Measurements from ENCODE around the gene SPATA31D4. TPM values are rescaled to one million over a fixed set of nuclear protein-coding genes. Genes with fewer than 3 reads are reported as not detected.
"Not testable (repeated sequence)": the region's sequence is repeated elsewhere in the genome, so short reads cannot be mapped to it uniquely, and the experiment has no call there.

Gene SPATA31D4
- total RNA-seq, 2 experiments from 2014 or later: not detected

- Mint-ChIP-seq H3K9me3 (no peaks in the 10 kb centered on the region), H3K27me3 (no peaks in the 10 kb centered on the region), H3K36me3 (no peaks in the 10 kb centered on the region), H3K4me1 (ENCODE audit: low read depth) (no peaks in the 10 kb centered on the region), H3K27ac (no peak overlapping the region), H3K4me3 (no peak overlapping the region)
- ChIA-PET POLR2A (no interaction called here), CTCF (no interaction called here)
- intact Hi-C loops (cut with micrococcal nuclease): no loop called here
- DNase-seq: no peak
Observed at GRCh38 chr9:81906671-81907070, 21.6 kb upstream of the SPATA31D4 start.

GRCh38 chr9:81912135-81912534 lies 16.1 kb upstream of the SPATA31D4 start:
- H3K36me3 Mint-ChIP-seq: no peaks in the 10 kb centered on the region
- H3K27ac Mint-ChIP-seq: no peak overlapping the region
- ChIA-PET CTCF (no interaction called here), POLR2A (no interaction called here)
- no peak for DNase-seq
- H3K9me3 Mint-ChIP-seq: no peaks in the 10 kb centered on the region
- no peak overlapping the region for H3K4me3 Mint-ChIP-seq
- no peaks in the 10 kb centered on the region for H3K27me3 Mint-ChIP-seq
- H3K4me1 Mint-ChIP-seq (ENCODE audit: low read depth): no peaks in the 10 kb centered on the region
- intact Hi-C loops (cut with micrococcal nuclease): no loop called here

- CTCF ChIA-PET: no interaction called here
- H3K4me1 Mint-ChIP-seq (ENCODE audit: low read depth): no peaks in the 10 kb centered on the region
- no peaks in the 10 kb centered on the region for H3K9me3 Mint-ChIP-seq
- no peak for DNase-seq
- intact Hi-C loops (cut with micrococcal nuclease): no loop called here
- H3K27me3 Mint-ChIP-seq: no peaks in the 10 kb centered on the region
- no peak overlapping the region for H3K4me3 Mint-ChIP-seq
- H3K36me3 Mint-ChIP-seq: no peaks in the 10 kb centered on the region
- no peak overlapping the region for H3K27ac Mint-ChIP-seq
- POLR2A ChIA-PET: no interaction called here
Observed at GRCh38 chr9:81915801-81916505, 12.3 kb upstream of the SPATA31D4 start.

GRCh38 chr9:81918507-81918906 lies 9.7 kb upstream of the SPATA31D4 start:
- DNase-seq; H3K27me3 Mint-ChIP-seq; H3K9me3 Mint-ChIP-seq; H3K36me3 Mint-ChIP-seq; H3K27ac Mint-ChIP-seq; POLR2A ChIA-PET; H3K4me3 Mint-ChIP-seq; H3K4me1 Mint-ChIP-seq (ENCODE audit: low read depth); intact Hi-C loops (cut with micrococcal nuclease); CTCF ChIA-PET: not testable (repeated sequence)

- H3K4me1 Mint-ChIP-seq (ENCODE audit: low read depth); H3K27me3 Mint-ChIP-seq; H3K4me3 Mint-ChIP-seq; CTCF ChIA-PET; H3K36me3 Mint-ChIP-seq; H3K9me3 Mint-ChIP-seq; DNase-seq; intact Hi-C loops (cut with micrococcal nuclease); POLR2A ChIA-PET; H3K27ac Mint-ChIP-seq: not testable (repeated sequence)
Observed at GRCh38 chr9:81930147-81930546, 1.9 kb downstream of the SPATA31D4 start.

GRCh38 chr9:81933547-81933946 lies 5.3 kb downstream of the SPATA31D4 start:
- CTCF ChIA-PET; H3K4me1 Mint-ChIP-seq (ENCODE audit: low read depth); POLR2A ChIA-PET; H3K27ac Mint-ChIP-seq; H3K9me3 Mint-ChIP-seq; intact Hi-C loops (cut with micrococcal nuclease); H3K4me3 Mint-ChIP-seq; H3K27me3 Mint-ChIP-seq; DNase-seq; H3K36me3 Mint-ChIP-seq: not testable (repeated sequence)

GRCh38 chr9:81943393-81943792 lies 15.2 kb downstream of the SPATA31D4 start, which contains the start of gene SPATA31D3:
TSS of gene SPATA31D3 (plus strand) at chr9:81943500. CDS start at chr9:81943586, 86 bp downstream.
- H3K4me3 Mint-ChIP-seq; intact Hi-C loops (cut with micrococcal nuclease); H3K36me3 Mint-ChIP-seq; H3K27ac Mint-ChIP-seq; H3K4me1 Mint-ChIP-seq (ENCODE audit: low read depth); H3K27me3 Mint-ChIP-seq; H3K9me3 Mint-ChIP-seq; POLR2A ChIA-PET; DNase-seq; CTCF ChIA-PET: not testable (repeated sequence)

- CTCF ChIA-PET; H3K36me3 Mint-ChIP-seq; H3K9me3 Mint-ChIP-seq; H3K4me3 Mint-ChIP-seq; DNase-seq; H3K4me1 Mint-ChIP-seq (ENCODE audit: low read depth); POLR2A ChIA-PET; H3K27me3 Mint-ChIP-seq; intact Hi-C loops (cut with micrococcal nuclease); H3K27ac Mint-ChIP-seq: not testable (repeated sequence)
Observed at GRCh38 chr9:81948650-81949049, 20.4 kb downstream of the SPATA31D4 start.

GRCh38 chr9:81953096-81953495 lies 24.9 kb downstream of the SPATA31D4 start:
- H3K4me1 Mint-ChIP-seq (ENCODE audit: low read depth): no peaks in the 10 kb centered on the region
- POLR2A ChIA-PET: no interaction called here
- H3K9me3 Mint-ChIP-seq: peaks cover 38% of the 10 kb centered on the region
- intact Hi-C loops (cut with micrococcal nuclease): no loop called here
- CTCF ChIA-PET: no interaction called here
- DNase-seq: no peak
- H3K4me3 Mint-ChIP-seq: no peak overlapping the region
- no peak overlapping the region for H3K27ac Mint-ChIP-seq
- H3K36me3 Mint-ChIP-seq: peaks cover 1% of the 10 kb centered on the region
- H3K27me3 Mint-ChIP-seq: no peaks in the 10 kb centered on the region

- no peak overlapping the region for H3K27ac Mint-ChIP-seq
- intact Hi-C loops (cut with micrococcal nuclease): no loop called here
- H3K4me1 Mint-ChIP-seq (ENCODE audit: low read depth): no peaks in the 10 kb centered on the region
- H3K9me3 Mint-ChIP-seq: peaks cover 37% of the 10 kb centered on the region
- H3K36me3 Mint-ChIP-seq: peaks cover 1% of the 10 kb centered on the region
- no peaks in the 10 kb centered on the region for H3K27me3 Mint-ChIP-seq
- no peak overlapping the region for H3K4me3 Mint-ChIP-seq
- POLR2A ChIA-PET: no interaction called here
- DNase-seq: no peak
- CTCF ChIA-PET: no interaction called here
Observed at GRCh38 chr9:81955625-81956024, 27.4 kb downstream of the SPATA31D4 start.

GRCh38 chr9:81964218-81965171 lies 36.3 kb downstream of the SPATA31D4 start:
- no peak for DNase-seq
- H3K4me1 Mint-ChIP-seq (ENCODE audit: low read depth): no peaks in the 10 kb centered on the region
- ChIA-PET POLR2A (no interaction called here), CTCF (interaction anchor here (0.5 kb wide), 1 partner anchor 19 kb away, joined by 4 read pairs; no protein-coding TSS in a partner anchor)
- intact Hi-C loops (cut with micrococcal nuclease): no loop called here
- no peaks in the 10 kb centered on the region for H3K9me3 Mint-ChIP-seq
- no peak overlapping the region for H3K27ac Mint-ChIP-seq
- no peaks in the 10 kb centered on the region for H3K36me3 Mint-ChIP-seq
- H3K4me3 Mint-ChIP-seq: no peak overlapping the region
- H3K27me3 Mint-ChIP-seq: no peaks in the 10 kb centered on the region

- ChIA-PET POLR2A (no interaction called here), CTCF (no interaction called here)
- no peaks in the 10 kb centered on the region for H3K27me3 Mint-ChIP-seq
- no peaks in the 10 kb centered on the region for H3K36me3 Mint-ChIP-seq
- H3K4me1 Mint-ChIP-seq (ENCODE audit: low read depth): no peaks in the 10 kb centered on the region
- no peak overlapping the region for H3K27ac Mint-ChIP-seq
- no peaks in the 10 kb centered on the region for H3K9me3 Mint-ChIP-seq
- DNase-seq: no peak
- H3K4me3 Mint-ChIP-seq: no peak overlapping the region
- intact Hi-C loops (cut with micrococcal nuclease): no loop called here
Observed at GRCh38 chr9:81968026-81968425, 39.8 kb downstream of the SPATA31D4 start.

GRCh38 chr9:81969971-81970370 lies 41.7 kb downstream of the SPATA31D4 start:
- Mint-ChIP-seq H3K4me1 (ENCODE audit: low read depth) (no peaks in the 10 kb centered on the region), H3K36me3 (no peaks in the 10 kb centered on the region), H3K27ac (no peak overlapping the region), H3K4me3 (no peak overlapping the region), H3K27me3 (no peaks in the 10 kb centered on the region), H3K9me3 (no peaks in the 10 kb centered on the region)
- intact Hi-C loops (cut with micrococcal nuclease): no loop called here
- CTCF ChIA-PET: no interaction called here
- POLR2A ChIA-PET: no interaction called here
- no peak for DNase-seq

Data from activated CD4-positive, alpha-beta memory T cell treated with anti-CD3 and anti-CD28 coated beads for 36 hours (primary cell).